Gastrocnemius medialis (tissue), 4 donors: ENCODE results near the gene KLHL29. TPM values are rescaled to one million over a fixed set of nuclear protein-coding genes. Genes with fewer than 3 reads are reported as not detected.

Experiments used
- ATAC-seq, 2 donors: fragments of 150-250 bp; one replicate each; pipeline ENCODE4 v1.9.1; 2016
- DNase-seq, 2 donors: peaks; one replicate each; pipeline ENCODE4 v3.0.0-alpha.2; 2019
- H3K27ac ChIP-seq, 4 donors: fragments of 200-600 bp; sonication (generic); 1 replicate in 1 of 4; 2 replicates in 3 of 4; pipeline ENCODE4 v1.5.1; 2016 to 2018; ENCODE audit warnings: mild to moderate bottlenecking in 2 of 4, moderate library complexity in 1 of 4
- H3K27me3 ChIP-seq, 3 donors: fragments of 200-600 bp; sonication (generic) in 2 of 3; 1 replicate in 1 of 3; 2 replicates in 2 of 3; pipeline versions ENCODE4 v1.5.1 to v1.6.0; 2016 to 2019; ENCODE audit warnings: mild to moderate bottlenecking in 1 of 3, moderate library complexity in 1 of 3
- H3K36me3 ChIP-seq, 2 donors: fragments of 200-600 bp; sonication (generic) in 1 of 2; one replicate each; pipeline ENCODE4 v1.5.1; 2017 to 2018
- H3K4me1 ChIP-seq, 2 donors: fragments of 200-600 bp; sonication (generic) in 1 of 2; one replicate each; pipeline ENCODE4 v1.5.1; 2016 to 2017; ENCODE audit warnings: mild to moderate bottlenecking in 2 of 2
- H3K4me3 ChIP-seq, 4 donors: fragments of 200-600 bp; sonication (generic) in 3 of 4; 1 replicate in 1 of 4; 2 replicates in 3 of 4; pipeline ENCODE4 v1.5.1; 2016 to 2019; ENCODE audit warnings: mild to moderate bottlenecking in 2 of 4
- H3K9me3 ChIP-seq, 3 donors: fragments of 200-600 bp; sonication (generic) in 2 of 3; 1 replicate in 1 of 3; 2 replicates in 2 of 3; pipeline ENCODE4 v1.5.1; 2016 to 2019
- CTCF ChIP-seq, 5 experiments: fragments of 450-650 bp in 3 of 5; fragments of 200-600 bp in 2 of 5; sonication (generic) in 2 of 5; IDR thresholded peaks in 4 of 5; conservative IDR thresholded peaks in 1 of 5; 1 replicate in 4 of 5; 2 replicates in 1 of 5; pipeline ENCODE4 v1.5.1; 2016 to 2019; ENCODE audit warnings: antibody characterized with exemption in 5 of 5, mild to moderate bottlenecking in 3 of 5, moderate library complexity in 3 of 5
- POLR2A ChIP-seq, 2 donors: fragments of 450-650 bp; IDR thresholded peaks; one replicate each; pipeline ENCODE4 v1.6.1; 2017; ENCODE audit warnings: antibody characterized with exemption in 2 of 2, mild to moderate bottlenecking in 2 of 2, moderate library complexity in 2 of 2
- in situ Hi-C, 4 donors: fragments of 200-750 bp; cut with MboI; loops; one replicate each; pipeline versions ENCODE4 v1.15.0 to v1.8.0; 2017; ENCODE audit warnings: low sequenced_read_pairs in 4 of 4
- intact Hi-C: fragments of 100-400 bp; cut with DNase I; formaldehyde crosslinking; loops from one replicate; pipeline ENCODE4 v1.15.1; 2023; ENCODE audit warnings: low total_unique reads
- total RNA-seq, 4 donors: library from RNA; depleted of rRNA; stranded (reverse); fragments of >200 nt; gene quantifications; one replicate each; pipeline versions ENCODE4 v1.1.0 to v1.2.3, GENCODE V29; 2016

The KLHL29 gene
- total RNA-seq, 4 donors from 2014 or later, result 4.3 to 24.9 (median 8.7) TPM

GRCh38 chr2:23503097-23503496, 118.1 kb downstream of the KLHL29 start:
- Histone ChIP-seq H3K9me3 (no peaks in the 10 kb centered on the region), H3K27ac (no peak overlapping the region), H3K27me3 (no peaks in the 10 kb centered on the region), H3K4me3 (no peak overlapping the region), H3K4me1 (peaks cover 11 to 16% of the 10 kb centered on the region in 2 donors), H3K36me3 (no peaks in the 10 kb centered on the region)
- intact Hi-C loops, result no loop called here
- DNase-seq, result no peak
- in situ Hi-C loops, result no loop called here
- no peak for ATAC-seq
- no peak for TF ChIP-seq CTCF (IDR thresholded peaks at IDR 0.05 in 4 of 5, conservative IDR thresholded peaks at IDR 0.05 in 1 of 5)
- no peak for TF ChIP-seq POLR2A (IDR thresholded peaks at IDR 0.05)

- H3K27me3 ChIP-seq, result no peaks in the 10 kb centered on the region
- ATAC-seq (no peak), DNase-seq (no peak)
- H3K27ac ChIP-seq, result no peak overlapping the region
- no peaks in the 10 kb centered on the region for H3K36me3 ChIP-seq
- H3K4me1 ChIP-seq, result peaks cover 7 to 11% of the 10 kb centered on the region in 2 donors
- in situ Hi-C loops (no loop called here), intact Hi-C loops (no loop called here)
- no peak for TF ChIP-seq CTCF (IDR thresholded peaks at IDR 0.05 in 4 of 5, conservative IDR thresholded peaks at IDR 0.05 in 1 of 5)
- no peak for TF ChIP-seq POLR2A (IDR thresholded peaks at IDR 0.05)
- H3K9me3 ChIP-seq, result no peaks in the 10 kb centered on the region
- H3K4me3 ChIP-seq, result no peak overlapping the region
Measured at GRCh38 chr2:23503682-23504081, 118.7 kb downstream of the KLHL29 start.

GRCh38 chr2:23504591-23504990, 119.6 kb downstream of the KLHL29 start:
- Histone ChIP-seq H3K27ac (no peak overlapping the region), H3K4me3 (no peak overlapping the region), H3K4me1 (peaks cover 5 to 7% of the 10 kb centered on the region in 2 donors), H3K27me3 (no peaks in the 10 kb centered on the region), H3K36me3 (no peaks in the 10 kb centered on the region), H3K9me3 (no peaks in the 10 kb centered on the region)
- in situ Hi-C loops, result no loop called here
- no peak for TF ChIP-seq CTCF (IDR thresholded peaks at IDR 0.05 in 4 of 5, conservative IDR thresholded peaks at IDR 0.05 in 1 of 5)
- no peak for TF ChIP-seq POLR2A (IDR thresholded peaks at IDR 0.05)
- intact Hi-C loops, result no loop called here
- no peak for ATAC-seq
- no peak for DNase-seq

- ATAC-seq (no peak), DNase-seq (no peak)
- no peaks in the 10 kb centered on the region for H3K9me3 ChIP-seq
- no peak overlapping the region for H3K27ac ChIP-seq
- no peaks in the 10 kb centered on the region for H3K27me3 ChIP-seq
- no peak overlapping the region for H3K4me3 ChIP-seq
- H3K36me3 ChIP-seq, result no peaks in the 10 kb centered on the region
- in situ Hi-C loops, result no loop called here
- peaks cover 3 to 5% of the 10 kb centered on the region in 2 donors for H3K4me1 ChIP-seq
- TF ChIP-seq CTCF (IDR thresholded peaks at IDR 0.05 in 4 of 5, conservative IDR thresholded peaks at IDR 0.05 in 1 of 5) (peak in 1 of 5 experiments; percentile 18), POLR2A (IDR thresholded peaks at IDR 0.05) (no peak)
- intact Hi-C loops, result no loop called here
Measured at GRCh38 chr2:23505218-23505983, 120.4 kb downstream of the KLHL29 start.
